Stimulated activated CD4-positive, alpha-beta T cell treated with anti-CD3 and anti-CD28 coated beads, Interleukin-1b, Interleukin-23, amount 100 ng/mL, for 48 hours (primary cell): ENCODE results near the gene TRAPPC14.
A peak's percentile ranks its signal among the peaks of the same experiment; 100 is the strongest.
"Not testable (repeated sequence)": the region's sequence is repeated elsewhere in the genome, so short reads cannot be mapped to it uniquely, and the experiment has no call there.

Experiments used
- DNase-seq: peaks from one replicate; pipeline ENCODE4 v3.0.0-alpha.2; 2020

The TRAPPC14 gene

DNA sequence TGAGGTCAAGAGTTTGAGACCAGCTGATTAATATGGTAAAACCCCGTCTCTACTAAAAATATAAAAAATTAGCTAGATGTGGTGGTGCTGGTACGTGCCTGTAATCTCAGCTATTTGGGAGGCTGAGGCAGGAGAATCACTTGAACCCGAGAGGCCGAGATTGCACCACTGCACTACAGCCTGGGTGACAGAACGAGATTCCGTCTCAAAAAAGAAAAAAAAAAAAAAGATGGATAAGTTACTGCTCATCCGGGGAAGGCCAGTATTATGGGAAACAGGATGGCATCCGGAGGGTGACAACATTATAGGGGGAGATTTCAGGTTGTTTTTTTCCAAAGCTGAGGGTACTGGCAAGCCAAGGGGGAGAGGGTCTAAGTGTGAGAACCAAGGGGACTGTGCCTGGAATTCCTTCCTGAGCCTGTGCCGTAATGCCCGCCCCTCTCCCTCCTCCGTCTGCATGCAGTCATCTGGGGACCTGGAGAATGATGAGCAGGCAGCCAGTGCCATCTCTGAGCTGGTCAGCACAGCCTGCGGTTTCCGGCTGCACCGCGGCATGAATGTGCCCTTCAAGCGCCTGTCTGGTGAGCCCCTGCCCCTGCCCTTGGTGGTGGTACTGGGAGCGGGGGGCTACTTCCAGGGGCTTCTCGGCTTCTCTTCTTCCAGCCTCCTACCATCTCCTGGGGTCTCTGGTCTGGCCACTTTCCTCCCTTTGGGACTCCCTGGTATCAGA is 5.4 kb downstream of the TRAPPC14 start:
- no peak for DNase-seq

DNA sequence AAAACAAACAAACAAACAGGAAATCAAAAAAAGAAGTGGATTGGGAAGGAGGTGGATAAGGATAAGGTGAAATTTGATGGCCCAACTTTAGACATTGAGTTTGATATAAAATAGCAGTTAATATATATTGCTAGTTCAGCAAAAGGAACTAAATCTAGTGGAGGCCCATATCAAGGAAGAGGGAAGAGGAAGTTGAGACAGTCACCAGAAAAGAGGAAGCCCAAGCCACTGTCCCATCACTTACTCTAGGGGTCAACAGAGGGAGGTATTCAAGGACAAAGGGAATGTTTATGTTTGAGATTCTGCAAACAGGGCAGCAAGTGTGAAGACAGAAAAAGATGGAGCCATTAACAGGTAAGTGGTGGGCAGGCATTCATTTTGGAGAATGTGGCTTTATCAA is 6.1 kb downstream of the TRAPPC14 start:
- DNase-seq, result no peak

DNA sequence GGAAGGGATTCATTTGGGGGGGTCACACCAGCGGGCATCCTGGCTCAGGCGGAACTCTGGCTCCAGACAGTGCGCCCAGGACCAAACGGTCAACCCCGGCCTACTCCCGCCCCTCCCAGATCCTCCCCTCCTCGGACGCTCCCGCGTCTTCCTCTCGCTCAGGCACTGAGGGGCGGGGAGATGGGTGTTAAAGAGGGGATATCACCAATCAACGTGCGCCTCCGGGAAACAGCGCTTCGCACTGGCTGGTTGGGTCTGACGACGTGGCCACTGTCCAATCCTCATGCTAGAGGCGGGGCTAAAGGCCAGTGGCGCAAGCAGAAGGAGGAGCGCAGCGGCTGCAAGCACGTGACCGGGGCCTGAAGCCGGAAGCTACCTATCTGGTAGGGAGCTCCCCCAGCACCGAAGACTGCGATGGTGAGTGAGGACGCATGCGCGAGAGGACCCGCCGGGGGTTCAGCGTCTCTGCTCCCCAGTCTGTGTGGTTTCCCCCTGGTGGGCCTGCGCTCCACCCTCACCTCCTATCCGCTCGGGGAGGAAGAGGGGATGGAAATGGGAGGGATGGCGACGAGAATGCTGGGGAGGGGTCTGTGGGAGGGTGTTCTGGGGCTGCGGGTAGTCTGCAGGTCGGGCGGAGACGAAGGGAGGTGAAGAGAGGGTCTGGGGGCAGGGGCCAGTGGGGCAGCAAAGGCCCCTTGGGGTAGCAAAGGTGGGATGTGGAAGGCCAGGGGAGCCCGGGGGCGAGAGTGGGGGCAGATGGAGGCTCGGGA is 9.8 kb downstream of the TRAPPC14 start, which contains the start of gene LAMTOR4:
TSS of gene LAMTOR4 (plus strand) at position 360 of the 770 bp plus-strand sequence. CDS start at position 415, 55 bp downstream.
- DNase-seq, result peak; percentile 99

DNA sequence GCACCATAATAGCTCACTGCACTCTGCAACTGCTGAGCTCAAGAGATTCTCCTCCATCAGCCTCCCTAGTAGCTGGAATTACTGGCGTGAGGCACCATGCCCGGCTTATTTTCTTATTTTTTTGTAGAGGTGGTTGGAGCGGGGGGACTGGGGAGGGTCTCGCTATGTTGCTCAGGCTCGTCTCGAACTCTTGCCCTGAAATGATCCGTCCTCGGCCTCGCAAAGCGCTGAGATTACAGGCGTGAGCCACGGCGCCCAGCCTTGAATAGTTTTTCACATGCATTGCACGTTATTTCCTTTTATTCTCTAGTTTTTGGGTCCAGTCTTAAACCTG is 10.3 kb downstream of the TRAPPC14 start:
- DNase-seq, result no peak

DNA sequence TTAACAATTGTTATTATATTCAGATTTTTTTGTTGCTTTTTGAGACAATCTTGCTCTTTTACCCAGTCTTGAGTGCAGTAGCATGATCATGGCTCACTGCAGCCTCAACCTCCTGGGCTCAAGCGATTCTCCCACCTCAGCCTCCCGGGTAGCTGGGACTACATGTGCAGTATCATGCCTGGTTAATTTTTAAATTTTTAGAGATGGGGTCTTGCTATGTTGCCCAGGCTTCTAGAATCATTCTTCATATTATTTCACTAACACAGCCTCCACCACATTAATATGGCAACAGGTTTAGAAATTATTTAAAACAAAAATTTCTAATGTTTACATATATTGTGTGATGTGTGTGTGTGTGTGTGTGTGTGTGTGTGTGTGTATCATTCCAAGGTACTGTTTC is 11.2 kb downstream of the TRAPPC14 start:
- no peak for DNase-seq

DNA sequence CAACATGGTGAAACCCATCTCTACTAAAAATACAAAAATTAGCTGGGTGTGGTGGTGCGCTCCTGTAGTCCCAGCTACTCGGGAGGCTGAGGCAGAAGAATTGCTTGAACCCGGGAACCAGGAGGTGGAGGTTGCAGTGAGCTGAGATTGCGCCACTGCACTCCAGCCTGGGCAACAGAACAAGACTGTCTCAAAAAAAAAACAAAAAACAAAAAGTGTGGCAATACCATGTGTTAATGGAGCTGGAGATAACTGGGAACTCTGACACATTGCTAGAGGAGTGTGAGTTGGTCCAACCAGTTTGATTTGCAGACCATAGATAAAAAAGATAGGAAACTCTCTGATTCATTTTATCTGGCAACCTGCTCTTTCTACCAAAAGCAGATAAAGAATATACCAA is 12.2 kb downstream of the TRAPPC14 start:
- not testable (repeated sequence) for DNase-seq

DNA sequence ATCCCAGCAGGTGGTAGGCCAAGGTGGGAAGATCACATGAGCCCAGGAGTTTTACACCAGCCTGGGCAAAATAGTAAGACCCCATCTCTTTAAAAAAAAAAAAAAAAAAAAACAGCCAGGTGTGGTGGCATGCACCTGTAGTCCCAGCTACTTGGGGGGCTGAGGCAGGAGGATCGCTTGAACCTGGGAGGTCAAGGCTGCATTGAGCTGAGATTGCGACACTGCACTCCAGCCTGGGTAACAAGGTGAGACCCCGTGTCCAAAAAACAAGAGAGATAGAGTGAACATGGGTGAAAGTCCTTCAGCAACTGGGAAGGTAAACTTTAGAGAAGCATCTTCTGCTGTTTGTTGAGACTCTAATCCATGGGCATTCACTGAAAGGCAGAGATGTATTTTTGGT is 16.1 kb downstream of the TRAPPC14 start:
- DNase-seq, result no peak

DNA sequence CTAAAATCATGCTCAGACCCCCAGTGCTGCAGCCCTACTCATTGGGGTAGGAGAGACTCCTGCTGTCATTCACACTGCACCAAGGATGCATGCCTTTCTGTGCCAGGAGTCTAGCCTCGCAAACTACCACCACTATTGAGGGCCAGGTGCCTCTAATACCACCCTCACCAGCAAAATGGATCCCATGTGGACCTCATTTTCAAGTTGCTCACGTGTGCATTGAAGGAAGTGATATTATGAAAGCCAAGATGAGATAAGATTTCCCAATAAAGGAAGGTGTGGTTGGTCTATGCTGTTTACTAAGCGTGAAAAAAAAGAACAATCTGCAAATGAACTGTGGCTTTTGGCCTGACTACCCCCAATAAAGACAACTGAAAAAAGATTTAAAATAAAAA is 17.0 kb downstream of the TRAPPC14 start:
- no peak for DNase-seq

DNA sequence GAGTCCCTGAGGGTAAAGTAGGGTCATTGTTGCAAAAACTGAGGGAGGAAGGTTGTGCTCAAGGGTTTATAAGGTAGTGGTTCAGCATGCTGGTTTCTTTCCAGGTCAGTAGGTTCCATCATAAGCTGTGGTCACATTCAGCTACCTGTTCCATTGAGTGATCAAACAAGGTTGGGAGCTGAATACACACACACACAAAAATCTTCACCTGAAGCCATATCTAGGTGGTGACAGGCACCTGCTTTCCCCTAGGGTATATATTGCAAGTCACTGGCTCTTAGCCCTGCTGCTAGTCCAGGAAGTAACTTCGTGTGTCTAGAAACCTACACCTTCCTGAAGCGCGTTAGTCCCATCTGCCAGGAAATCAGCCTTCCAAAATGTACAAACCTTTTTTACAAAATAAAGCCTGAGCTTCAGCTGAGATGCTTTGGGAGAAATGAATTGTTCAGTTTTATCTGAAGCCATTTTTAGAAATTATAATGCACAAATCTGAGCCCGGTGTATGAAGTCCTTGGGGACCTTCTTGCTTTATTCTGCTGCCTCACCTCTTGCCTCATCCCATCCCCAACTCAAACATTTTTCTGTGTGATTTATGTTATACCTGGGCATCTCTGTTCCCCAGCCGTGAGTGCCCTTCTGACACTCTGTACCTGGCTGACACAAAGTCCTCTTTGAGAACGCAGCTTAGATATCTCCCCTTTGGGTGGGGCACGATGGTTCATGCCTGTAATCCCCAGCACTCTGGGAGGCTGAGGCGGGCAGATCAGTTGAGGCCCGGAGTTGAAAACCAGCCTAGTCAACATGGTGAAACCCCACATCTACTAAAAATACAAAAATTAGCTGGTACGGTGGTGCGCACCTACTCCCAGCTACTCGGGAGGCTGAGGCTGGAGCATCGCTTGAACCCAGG is 20.4 kb downstream of the TRAPPC14 start:
- DNase-seq, result no peak

DNA sequence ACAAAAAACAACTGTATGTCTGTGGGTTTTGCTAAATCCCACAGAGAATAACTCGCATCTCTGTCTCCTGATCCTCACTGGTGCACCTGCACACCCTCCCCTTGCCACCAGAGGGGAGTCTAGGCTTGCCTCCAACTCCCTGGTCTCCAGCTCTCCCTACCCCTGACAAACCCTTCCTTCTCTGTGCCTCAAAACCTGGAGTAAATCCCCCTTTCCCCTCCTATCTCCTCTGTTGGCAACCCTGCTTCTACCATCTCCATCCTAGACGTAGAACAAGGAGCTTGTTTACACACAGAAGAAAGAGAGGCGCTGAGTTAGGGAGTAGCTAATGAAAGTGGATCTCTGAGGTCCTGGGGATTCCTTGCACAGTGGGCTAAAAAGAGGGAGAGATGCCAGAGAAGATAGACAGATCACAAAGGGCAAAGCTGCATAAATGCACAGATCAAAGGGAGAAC is 25.8 kb downstream of the TRAPPC14 start:
- DNase-seq, result peak; percentile 66

DNA sequence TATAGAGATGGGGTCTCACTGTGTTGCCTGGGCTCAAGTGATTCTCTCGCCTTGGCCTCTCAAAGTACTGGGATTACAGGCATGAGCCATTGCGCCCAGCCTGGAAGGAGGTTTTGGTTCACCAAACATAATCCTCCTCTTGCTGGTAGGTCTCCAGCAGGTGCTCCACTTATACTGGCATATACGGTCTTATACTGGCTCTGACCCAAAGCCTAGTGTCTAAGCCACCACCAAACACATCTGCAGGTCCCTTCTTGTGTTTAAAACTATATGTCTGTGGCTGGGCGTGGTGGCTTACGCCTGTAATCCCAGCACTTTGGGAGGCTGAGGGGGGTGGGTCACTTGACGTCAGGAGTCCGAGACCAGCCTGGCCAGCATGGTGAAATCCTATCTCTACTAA is 26.4 kb downstream of the TRAPPC14 start:
- no peak for DNase-seq

DNA sequence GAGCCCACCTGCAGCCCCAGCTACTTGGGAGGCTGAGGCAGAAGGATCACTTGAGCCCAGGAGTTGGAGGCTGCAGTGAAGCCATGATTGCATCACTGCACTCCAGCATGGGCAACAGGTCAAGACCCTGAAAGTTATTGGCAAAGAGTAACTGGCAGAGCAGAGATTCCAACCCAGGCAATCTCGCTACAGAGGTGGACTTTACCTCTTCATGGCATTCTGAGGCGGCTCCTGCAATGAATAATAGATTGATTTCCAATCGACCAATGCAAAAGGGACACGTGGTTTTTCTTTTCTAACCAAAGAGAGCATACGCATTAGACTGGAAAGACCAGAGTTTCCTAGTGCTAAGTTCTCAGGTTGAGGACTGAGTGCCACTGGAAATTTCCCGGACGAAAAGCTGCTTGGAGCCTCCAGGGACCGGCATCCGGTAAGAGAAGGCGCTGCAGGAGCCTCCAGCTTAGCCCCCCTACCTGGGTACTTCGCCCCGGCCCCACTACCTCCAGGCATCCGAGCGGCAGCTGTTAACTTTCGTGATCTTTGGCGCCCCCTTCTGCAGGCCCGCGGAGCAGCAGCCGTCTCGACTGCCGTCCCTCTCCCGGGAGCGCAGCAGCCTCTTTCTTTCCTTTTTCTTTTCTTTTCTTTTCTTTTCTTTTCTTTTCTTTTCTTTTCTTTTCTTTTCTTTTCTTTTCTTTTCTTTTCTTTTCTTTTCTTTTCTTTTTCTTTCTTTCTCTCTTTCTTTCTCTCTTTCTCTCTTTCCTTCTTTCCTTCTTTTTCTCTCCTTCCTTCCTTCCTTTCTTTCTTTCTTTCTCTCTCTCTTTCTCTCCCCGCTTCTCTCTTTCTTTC is 27.7 kb downstream of the TRAPPC14 start:
- peak; percentile 79 for DNase-seq

DNA sequence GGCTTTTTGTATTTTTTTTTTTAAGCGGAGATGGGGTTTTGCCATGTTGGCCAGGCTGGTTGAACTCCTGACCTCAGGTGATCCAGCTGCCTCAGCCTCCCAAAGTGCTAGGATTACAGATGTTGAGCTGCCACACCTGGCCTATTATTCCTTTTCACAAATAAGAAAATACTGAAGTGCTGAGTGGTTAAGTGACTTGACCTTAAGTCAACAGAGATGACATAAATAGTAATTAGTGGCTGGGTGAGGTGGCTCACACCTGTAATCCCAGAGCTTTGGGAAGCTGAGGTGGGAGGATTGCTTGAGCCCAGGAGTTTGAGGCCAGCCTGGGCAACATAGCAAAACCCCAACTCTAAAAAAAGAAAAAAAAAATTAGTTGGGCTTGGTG is 28.3 kb downstream of the TRAPPC14 start:
- DNase-seq, result not testable (repeated sequence)

DNA sequence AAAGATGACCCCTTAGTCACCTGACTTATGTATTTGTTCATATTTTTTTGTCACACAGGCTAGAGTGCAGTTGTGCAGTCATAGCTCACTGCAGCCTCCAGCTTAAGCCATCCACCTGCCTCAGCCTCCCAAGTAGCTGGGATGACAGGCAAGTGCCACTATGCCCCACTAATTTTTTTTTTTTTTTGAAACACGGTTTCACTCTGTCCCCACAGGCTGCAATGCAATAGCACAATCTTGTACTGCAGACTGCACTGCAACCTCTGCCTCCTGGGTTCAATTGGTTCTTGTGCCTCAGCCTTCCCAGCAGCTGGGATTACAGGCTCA is 29.9 kb downstream of the TRAPPC14 start:
- DNase-seq, result no peak

DNA sequence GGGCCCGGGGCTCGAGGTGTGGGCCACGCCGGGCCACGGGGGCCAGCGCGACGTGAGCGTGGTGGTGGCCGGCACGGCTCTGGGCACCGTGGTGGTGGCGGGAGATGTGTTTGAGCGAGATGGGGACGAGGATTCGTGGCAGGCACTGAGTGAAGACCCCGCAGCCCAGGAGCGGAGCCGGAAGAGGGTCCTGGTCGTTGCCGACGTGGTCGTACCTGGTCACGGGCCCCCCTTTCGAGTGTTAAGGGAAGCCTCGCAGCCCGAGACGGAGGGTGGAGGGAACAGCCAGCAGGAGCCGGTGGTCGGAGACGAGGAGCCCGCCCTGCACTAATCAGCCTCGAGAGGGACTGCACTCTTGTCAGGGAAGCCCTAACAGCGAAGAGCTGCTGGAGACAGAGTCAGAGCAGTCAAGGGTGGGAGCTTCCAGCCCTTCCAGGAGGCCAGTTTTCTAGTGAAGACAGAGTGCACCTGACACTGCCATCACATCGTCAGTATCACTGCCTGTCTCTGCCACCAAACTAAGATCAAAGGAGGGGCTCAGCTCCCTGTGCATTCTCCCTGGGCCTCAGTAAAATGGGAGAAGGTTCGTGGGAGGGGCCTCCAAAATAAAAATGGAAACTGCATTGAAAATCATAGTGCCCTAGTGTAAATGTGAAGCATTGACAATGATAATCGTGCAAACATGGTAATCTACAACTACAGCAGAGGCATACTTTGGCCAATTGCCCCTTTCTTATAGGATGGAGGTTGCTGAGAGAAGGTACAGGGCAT is 30.5 kb downstream of the TRAPPC14 start:
- no peak for DNase-seq

DNA sequence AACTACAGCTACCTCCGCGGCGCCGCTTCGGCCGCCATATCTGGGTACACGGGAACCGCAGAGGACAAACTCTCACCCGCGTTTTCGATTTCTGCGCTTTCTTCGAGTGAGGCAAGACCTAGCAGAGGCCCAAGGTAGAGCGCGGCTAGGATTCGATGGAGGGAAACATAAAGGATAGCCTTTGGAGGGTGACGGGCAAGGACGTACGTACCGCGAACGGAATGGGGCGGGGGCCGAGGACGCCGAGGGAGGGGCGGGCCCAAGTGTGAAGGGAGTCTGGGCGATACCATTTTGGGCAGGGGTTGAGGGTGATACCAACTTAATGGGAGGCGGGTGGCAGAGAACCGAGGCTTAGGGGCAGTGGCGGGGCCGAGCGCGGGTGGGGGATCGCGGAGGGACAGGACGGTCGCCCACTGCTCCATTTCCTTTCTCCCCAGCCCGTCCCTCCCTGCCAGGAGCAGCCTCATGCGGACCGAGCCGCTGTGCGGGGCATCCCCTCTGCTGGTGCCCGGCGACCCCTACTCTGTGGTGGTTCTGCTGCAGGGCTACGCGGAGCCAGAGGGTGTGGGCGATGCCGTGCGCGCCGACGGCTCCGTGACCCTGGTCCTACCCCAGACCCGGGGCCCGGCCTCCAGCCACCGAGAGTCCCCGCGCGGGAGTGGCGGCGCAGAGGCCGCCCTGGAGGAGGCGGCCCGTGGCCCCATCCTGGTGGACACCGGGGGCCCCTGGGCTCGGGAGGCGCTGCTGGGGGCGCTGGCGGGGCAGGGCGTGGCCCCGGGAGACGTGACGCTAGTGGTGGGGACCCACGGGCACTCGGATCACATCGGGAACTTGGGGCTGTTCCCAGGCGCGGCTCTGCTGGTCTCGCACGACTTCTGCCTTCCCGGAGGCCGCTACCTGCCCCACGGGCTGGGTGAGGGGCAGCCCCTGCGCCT is 31.3 kb downstream of the TRAPPC14 start, which contains the start of gene MBLAC1:
TSS of gene MBLAC1 (plus strand) at position 37 of the 935 bp plus-strand sequence. CDS start at position 466, 429 bp downstream.
- peak; percentile 91 for DNase-seq

DNA sequence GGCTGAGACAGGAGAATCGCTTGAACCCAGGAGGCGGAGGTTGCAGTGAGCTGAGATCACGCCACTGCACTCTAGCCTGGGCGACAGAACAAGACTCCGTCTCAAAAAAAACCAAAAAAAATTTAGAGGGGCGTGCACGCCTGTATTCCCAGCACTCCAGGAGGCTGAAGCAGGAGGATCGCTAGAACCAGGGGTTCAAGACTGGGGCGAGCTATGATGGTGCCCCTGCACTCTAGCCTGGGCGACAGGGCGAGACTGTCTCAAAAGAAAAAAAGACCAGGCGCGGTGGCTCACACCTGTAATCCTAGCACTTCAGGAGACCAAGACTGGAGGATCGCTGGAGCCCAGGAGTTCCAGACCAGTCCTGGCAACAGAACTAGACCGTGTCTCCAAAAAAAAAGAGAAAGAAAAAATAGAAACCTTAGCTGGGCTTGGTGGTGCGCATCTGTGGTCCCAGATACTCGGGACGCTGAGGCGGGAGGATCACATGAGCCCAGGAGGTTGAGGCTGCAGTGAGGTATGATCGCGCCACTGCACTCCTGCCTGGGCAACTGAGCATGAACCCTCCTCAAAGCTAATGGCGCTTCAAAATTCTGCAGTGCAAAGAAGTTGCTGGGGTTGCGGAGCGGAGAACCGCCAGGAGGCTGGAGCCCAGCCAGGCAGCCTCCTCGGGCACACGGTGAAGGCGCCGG is 32.1 kb downstream of the TRAPPC14 start:
- DNase-seq, result no peak

DNA sequence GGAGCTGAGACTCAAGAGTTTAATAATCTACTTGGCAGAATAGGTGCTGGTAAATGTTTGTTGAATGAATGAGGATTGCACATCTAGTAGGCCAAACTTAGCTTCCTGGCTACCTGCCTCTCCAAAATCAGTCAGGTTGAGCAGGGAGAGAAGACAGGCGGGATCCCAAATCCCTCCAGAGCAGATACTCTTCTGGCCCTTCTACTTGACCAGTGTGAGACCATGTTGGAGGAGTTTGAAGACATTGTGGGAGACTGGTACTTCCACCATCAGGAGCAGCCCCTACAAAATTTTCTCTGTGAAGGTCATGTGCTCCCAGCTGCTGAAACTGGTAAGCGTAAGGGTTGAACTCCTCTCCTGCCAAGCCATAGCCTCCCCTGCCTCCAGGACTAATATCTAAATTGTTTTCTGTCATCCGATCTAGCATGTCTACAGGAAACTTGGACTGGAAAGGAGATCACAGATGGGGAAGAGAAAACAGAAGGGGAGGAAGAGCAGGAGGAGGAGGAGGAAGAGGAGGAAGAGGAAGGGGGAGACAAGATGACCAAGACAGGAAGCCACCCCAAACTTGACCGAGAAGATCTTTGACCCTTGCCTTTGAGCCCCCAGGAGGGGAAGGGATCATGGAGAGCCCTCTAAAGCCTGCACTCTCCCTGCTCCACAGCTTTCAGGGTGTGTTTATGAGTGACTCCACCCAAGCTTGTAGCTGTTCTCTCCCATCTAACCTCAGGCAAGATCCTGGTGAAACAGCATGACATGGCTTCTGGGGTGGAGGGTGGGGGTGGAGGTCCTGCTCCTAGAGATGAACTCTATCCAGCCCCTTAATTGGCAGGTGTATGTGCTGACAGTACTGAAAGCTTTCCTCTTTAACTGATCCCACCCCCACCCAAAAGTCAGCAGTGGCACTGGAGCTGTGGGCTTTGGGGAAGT is 34.0 kb downstream of the TRAPPC14 start:
- no peak for DNase-seq

DNA sequence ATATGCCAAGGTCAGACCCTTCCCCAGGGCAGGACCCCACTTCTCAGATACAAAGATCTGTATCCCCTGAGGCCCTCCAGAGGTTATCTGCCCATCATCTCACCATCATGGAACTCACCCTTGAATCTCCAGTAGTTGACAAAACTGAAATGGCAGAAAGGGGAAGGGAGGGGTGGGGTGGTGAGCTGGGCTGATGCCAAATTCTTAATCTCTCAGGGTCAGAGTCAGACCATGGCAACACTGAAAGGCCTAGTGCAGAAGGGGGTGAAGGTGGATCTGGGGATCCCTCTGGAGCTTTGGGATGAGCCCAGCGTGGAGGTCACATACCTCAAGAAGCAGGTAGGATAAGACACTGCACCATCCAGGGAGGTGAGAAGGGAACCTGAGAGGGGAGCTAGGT is 36.0 kb downstream of the TRAPPC14 start:
- DNase-seq, result no peak
